Endodermal cell (in vitro differentiated cells): ENCODE measurements around the gene CACNA1D. TPM values are rescaled to one million over a fixed set of nuclear protein-coding genes. Genes with fewer than 3 reads are reported as not detected.

ENCODE experiments used
- DNase-seq: peaks from one replicate; pipeline ENCODE4 v3.0.0-alpha.2; 2017
- H3K27ac ChIP-seq: 2 replicates; pipeline ENCODE4 v1.5.1; 2013; ENCODE audit warnings: mild to moderate bottlenecking, low read depth, low read length, moderate library complexity
- H3K27me3 ChIP-seq: 2 replicates; pipeline ENCODE4 v1.6.1; 2013; ENCODE audit warnings: mild to moderate bottlenecking, low read length, moderate library complexity; ENCODE audit not compliant: insufficient read depth, control insufficient read depth, poor library complexity, severe bottlenecking
- H3K36me3 ChIP-seq: 2 replicates; pipeline ENCODE4 v1.7.0; 2013; ENCODE audit warnings: mild to moderate bottlenecking, low read length, moderate library complexity; ENCODE audit not compliant: control insufficient read depth, insufficient read depth
- H3K4me1 ChIP-seq: one replicate; pipeline ENCODE4 v1.7.0; 2013; ENCODE audit warnings: low read length; ENCODE audit not compliant: control insufficient read depth, insufficient read depth
- H3K4me3 ChIP-seq: 2 replicates; pipeline ENCODE4 v1.5.1; 2013; ENCODE audit warnings: mild to moderate bottlenecking, low read length, moderate library complexity
- H3K9ac ChIP-seq: 2 replicates; pipeline ENCODE4 v1.6.1; 2013; ENCODE audit warnings: mild to moderate bottlenecking, low read length, moderate library complexity; ENCODE audit not compliant: poor library complexity, severe bottlenecking; ENCODE audit errors: extremely low read depth
- H3K9me3 ChIP-seq: 2 replicates; pipeline ENCODE4 v1.6.1; 2013; ENCODE audit warnings: mild to moderate bottlenecking, low read length, moderate library complexity; ENCODE audit not compliant: control insufficient read depth
- H3K27ac Mint-ChIP-seq: 2 replicates; pipeline ENCODE4 v1.8.0; 2020; ENCODE audit warnings: mixed read lengths
- H3K27me3 Mint-ChIP-seq: 2 replicates; pipeline ENCODE4 v1.8.0; 2021; ENCODE audit warnings: mild to moderate bottlenecking, mixed read lengths; ENCODE audit not compliant: insufficient read depth
- H3K36me3 Mint-ChIP-seq: 2 replicates; pipeline ENCODE4 v1.8.0; 2020; ENCODE audit warnings: low read depth, mixed read lengths
- H3K4me1 Mint-ChIP-seq: 2 replicates; pipeline ENCODE4 v1.8.0; 2020; ENCODE audit warnings: mixed read lengths
- H3K4me3 Mint-ChIP-seq: 2 replicates; pipeline ENCODE4 v1.8.0; 2020; ENCODE audit warnings: mild to moderate bottlenecking, moderate library complexity, mixed read lengths
- H3K9me3 Mint-ChIP-seq: 2 replicates; pipeline ENCODE4 v1.8.0; 2020; ENCODE audit warnings: mild to moderate bottlenecking, mixed read lengths
- WGBS, 2 experiments: methylation state at CpG; one replicate each; pipeline versions ENCODE4 v1.1.5 to v1.1.7; 2013; ENCODE audit warnings: missing lambda C conversion rate in 2 of 2, mixed read lengths in 1 of 2; ENCODE audit not compliant: insufficient coverage in 1 of 2, insufficient read length in 1 of 2; 5-methylcytosine and 5-hydroxymethylcytosine counted together
- total RNA-seq, 2 donors: library from RNA; stranded (reverse); fragmentation: NEBNext Ultra II Directional in 1 of 2; extraction: Animal tissue kit (Norgen Biotek cat#: 25700) in 1 of 2; gene quantifications; 2 replicates in 1 of 2; 3 replicates in 1 of 2; pipeline ENCODE4 v1.2.1, GENCODE V29; 2021
- TF ChIP-seq, protein P1 (sequence below): fragments of 200-600 bp; sonication (generic); conservative IDR thresholded peaks from 2 replicates; pipeline ENCODE4 v1.5.0; 2021; ENCODE audit warnings: antibody characterized with exemption, mild to moderate bottlenecking

The CACNA1D gene
- total RNA-seq, 2 donors from 2014 or later: 2.2 to 3.8 TPM

DNA sequence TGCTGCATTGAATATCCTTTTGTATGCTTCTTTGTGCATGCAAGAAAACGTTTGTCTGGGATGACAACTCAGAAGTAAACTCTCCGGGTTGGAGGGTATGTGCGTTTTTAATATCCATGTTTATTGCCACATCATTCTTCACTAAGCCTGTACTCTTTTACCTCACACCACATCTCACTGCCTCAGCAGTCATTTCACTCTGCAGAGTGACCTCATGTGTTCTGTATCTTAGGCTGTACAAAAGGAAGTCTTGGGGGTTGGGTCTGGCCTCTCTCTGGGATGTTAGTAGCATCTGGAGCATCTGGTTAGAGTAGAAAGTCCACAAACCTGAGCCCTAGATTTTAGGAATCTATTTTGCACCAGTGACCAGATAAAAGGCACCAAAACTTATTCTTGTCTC is 16.1 kb downstream of the CACNA1D start:
- no peaks in the 10 kb centered on the region for H3K9me3 Mint-ChIP-seq
- H3K27ac ChIP-seq: no peak overlapping the region
- no peaks in the 10 kb centered on the region for H3K27me3 ChIP-seq
- WGBS, 2 experiments: 88 to 96% methylated on average over 3 of the region's 3 CpGs
- H3K27ac Mint-ChIP-seq: no peak overlapping the region
- H3K4me1 Mint-ChIP-seq: peaks cover 16% of the 10 kb centered on the region
- H3K4me3 ChIP-seq: no peak overlapping the region
- H3K9ac ChIP-seq: no peak overlapping the region
- no peaks in the 10 kb centered on the region for H3K36me3 Mint-ChIP-seq
- no peaks in the 10 kb centered on the region for H3K36me3 ChIP-seq
- peaks cover 8% of the 10 kb centered on the region for H3K27me3 Mint-ChIP-seq
- H3K4me1 ChIP-seq: no peaks in the 10 kb centered on the region
- no peak for DNase-seq
- no peaks in the 10 kb centered on the region for H3K9me3 ChIP-seq
- TF ChIP-seq, protein P1, sequence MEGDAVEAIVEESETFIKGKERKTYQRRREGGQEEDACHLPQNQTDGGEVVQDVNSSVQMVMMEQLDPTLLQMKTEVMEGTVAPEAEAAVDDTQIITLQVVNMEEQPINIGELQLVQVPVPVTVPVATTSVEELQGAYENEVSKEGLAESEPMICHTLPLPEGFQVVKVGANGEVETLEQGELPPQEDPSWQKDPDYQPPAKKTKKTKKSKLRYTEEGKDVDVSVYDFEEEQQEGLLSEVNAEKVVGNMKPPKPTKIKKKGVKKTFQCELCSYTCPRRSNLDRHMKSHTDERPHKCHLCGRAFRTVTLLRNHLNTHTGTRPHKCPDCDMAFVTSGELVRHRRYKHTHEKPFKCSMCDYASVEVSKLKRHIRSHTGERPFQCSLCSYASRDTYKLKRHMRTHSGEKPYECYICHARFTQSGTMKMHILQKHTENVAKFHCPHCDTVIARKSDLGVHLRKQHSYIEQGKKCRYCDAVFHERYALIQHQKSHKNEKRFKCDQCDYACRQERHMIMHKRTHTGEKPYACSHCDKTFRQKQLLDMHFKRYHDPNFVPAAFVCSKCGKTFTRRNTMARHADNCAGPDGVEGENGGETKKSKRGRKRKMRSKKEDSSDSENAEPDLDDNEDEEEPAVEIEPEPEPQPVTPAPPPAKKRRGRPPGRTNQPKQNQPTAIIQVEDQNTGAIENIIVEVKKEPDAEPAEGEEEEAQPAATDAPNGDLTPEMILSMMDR: no peak
- H3K4me3 Mint-ChIP-seq: no peak overlapping the region

DNA sequence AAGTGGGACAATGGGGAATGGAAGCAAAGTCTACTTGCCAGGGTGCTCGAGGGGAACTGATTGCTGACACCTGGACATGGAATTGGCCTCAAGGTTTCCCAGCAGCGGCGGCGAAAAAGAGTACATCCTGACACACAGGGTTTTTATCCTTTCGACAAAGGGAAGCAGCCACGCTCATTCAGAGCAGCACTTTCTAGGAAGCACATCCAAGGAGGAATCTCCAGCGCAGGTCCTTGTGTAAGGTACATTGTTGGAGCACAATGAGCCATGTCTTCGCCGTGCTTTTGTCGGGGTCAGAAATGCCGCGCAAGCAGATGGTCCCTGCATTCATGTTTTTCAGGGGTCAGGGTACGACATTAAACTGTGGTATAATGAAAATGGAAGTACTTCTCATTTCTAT is 16.8 kb downstream of the CACNA1D start:
- Histone ChIP-seq H3K4me1 (no peaks in the 10 kb centered on the region), H3K27me3 (no peaks in the 10 kb centered on the region), H3K27ac (no peak overlapping the region), H3K4me3 (no peak overlapping the region), H3K9ac (no peak overlapping the region), H3K9me3 (no peaks in the 10 kb centered on the region), H3K36me3 (no peaks in the 10 kb centered on the region)
- no peak for DNase-seq
- TF ChIP-seq, protein P1: no peak
- no peak overlapping the region for H3K4me3 Mint-ChIP-seq
- no peaks in the 10 kb centered on the region for H3K9me3 Mint-ChIP-seq
- H3K36me3 Mint-ChIP-seq: no peaks in the 10 kb centered on the region
- 82 to 84% methylated on average over 12 to 13 of the region's 13 CpGs for WGBS, 2 experiments
- H3K27ac Mint-ChIP-seq: no peak overlapping the region
- peaks cover 16% of the 10 kb centered on the region for H3K4me1 Mint-ChIP-seq
- peaks cover 8% of the 10 kb centered on the region for H3K27me3 Mint-ChIP-seq

DNA sequence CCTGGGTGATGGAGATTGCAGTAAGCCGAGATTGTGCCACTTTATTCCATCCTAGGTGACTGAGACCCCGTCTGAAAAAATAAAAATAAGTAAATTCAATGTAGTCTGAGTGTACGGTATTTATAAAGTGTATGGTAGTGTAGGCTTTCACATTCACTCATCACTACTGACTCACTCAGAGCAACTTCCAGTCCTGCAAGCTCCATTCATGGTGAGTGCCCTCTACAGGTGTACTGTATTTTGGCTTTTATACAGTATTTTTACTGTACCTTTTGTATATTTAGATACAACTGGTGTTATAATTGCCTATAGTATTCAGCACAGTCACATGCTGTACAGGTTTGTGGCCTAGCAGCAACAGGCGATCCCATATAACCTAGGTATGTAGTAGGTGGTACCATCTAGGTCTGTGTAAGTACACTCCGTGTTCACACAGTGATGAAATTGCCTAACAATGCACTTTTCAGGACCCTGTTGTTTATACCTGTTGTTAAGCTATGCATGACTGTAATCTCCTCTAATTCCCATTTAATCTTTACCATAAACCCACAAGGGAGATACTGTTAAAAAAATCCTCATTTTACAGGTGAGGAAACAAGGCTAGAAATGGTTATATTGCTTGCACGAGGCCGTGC is 19.3 kb downstream of the CACNA1D start:
- no peak overlapping the region for H3K4me3 Mint-ChIP-seq

More for the DNA sequence above, 19.3 kb downstream of the CACNA1D start:
- H3K9me3 Mint-ChIP-seq: no peaks in the 10 kb centered on the region
- Histone ChIP-seq H3K4me3 (no peak overlapping the region), H3K9ac (no peak overlapping the region), H3K9me3 (no peaks in the 10 kb centered on the region), H3K27me3 (no peaks in the 10 kb centered on the region), H3K4me1 (no peaks in the 10 kb centered on the region), H3K36me3 (no peaks in the 10 kb centered on the region), H3K27ac (no peak overlapping the region)
- no peak overlapping the region for H3K27ac Mint-ChIP-seq
- peaks cover 11% of the 10 kb centered on the region for H3K4me1 Mint-ChIP-seq
- DNase-seq: no peak
- peaks cover 8% of the 10 kb centered on the region for H3K27me3 Mint-ChIP-seq
- WGBS, 2 experiments: 90 to 96% methylated on average over 5 of the region's 7 CpGs
- TF ChIP-seq, protein P1: peak; percentile 67
- H3K36me3 Mint-ChIP-seq: no peaks in the 10 kb centered on the region
